AG04449 (cell line): ENCODE data around the gene RBFOX1.

Experiments used
- CTCF ChIA-PET: fragments of 350-600 bp; formaldehyde crosslinking; extraction: SDS; loops from one replicate; lab custom pipeline; 2021; ENCODE audit warnings: antibody characterized with exemption; lab: Yijun Ruan, JAX
- POLR2A ChIA-PET: fragments of 400-600, 350-600 bp; formaldehyde crosslinking; extraction: SDS; loops from one replicate; lab custom pipeline; 2020; ENCODE audit warnings: antibody characterized with exemption, inconsistent platforms; lab: Yijun Ruan, JAX
- DNase-seq: peaks from one replicate; pipeline ENCODE4 v3.0.0-alpha.2; 2010; ENCODE audit warnings: low read depth, low spot score
- H3K4me3 ChIP-seq: 2 replicates; pipeline ENCODE4 v1.5.1; 2011; ENCODE audit warnings: low read depth, mild to moderate bottlenecking, control low read depth, low read length
- CTCF ChIP-seq: IDR thresholded peaks from one replicate; pipeline ENCODE4 v1.5.1; 2011; ENCODE audit warnings: mild to moderate bottlenecking, moderate library complexity, low read length, control low read depth, inconsistent platforms; ENCODE audit not compliant: insufficient read depth; ENCODE audit errors: missing control alignments

RBFOX1 gene

GRCh38 chr16:7343243-7343642, 10.6 kb downstream of the RBFOX1 start:
- ChIA-PET POLR2A (no interaction called here), CTCF (interaction anchor here (0.7 kb wide), 1 partner anchor 29 kb away, joined by 3 read pairs; no protein-coding TSS in a partner anchor)
- no peak overlapping the region for H3K4me3 ChIP-seq
- TF ChIP-seq CTCF, result no peak
- DNase-seq, result no peak

- no peak overlapping the region for H3K4me3 ChIP-seq
- POLR2A ChIA-PET, result no interaction called here
- CTCF ChIA-PET, result no interaction called here
- DNase-seq, result no peak
- no peak for TF ChIP-seq CTCF
Observed at GRCh38 chr16:7344830-7345780, 12.5 kb downstream of the RBFOX1 start.

- CTCF ChIA-PET, result no interaction called here
- TF ChIP-seq CTCF, result no peak
- no peak overlapping the region for H3K4me3 ChIP-seq
- no peak for DNase-seq
- POLR2A ChIA-PET, result no interaction called here
Observed at GRCh38 chr16:7350806-7351205, 18.2 kb downstream of the RBFOX1 start.

- no peak for DNase-seq
- no peak for TF ChIP-seq CTCF
- ChIA-PET CTCF (no interaction called here), POLR2A (no interaction called here)
- H3K4me3 ChIP-seq, result no peak overlapping the region
Observed at GRCh38 chr16:7351610-7352510, 19.2 kb downstream of the RBFOX1 start.

GRCh38 chr16:7355758-7356157, 23.1 kb downstream of the RBFOX1 start:
- ChIA-PET CTCF (no interaction called here), POLR2A (no interaction called here)
- no peak for DNase-seq
- no peak for TF ChIP-seq CTCF
- H3K4me3 ChIP-seq, result no peak overlapping the region
